Measurements from ENCODE around the gene HLA-DQB2.
"Not testable (repeated sequence)": the region's sequence is repeated elsewhere in the genome, so short reads cannot be mapped to it uniquely, and the experiment has no call there.

HLA-DQB2 gene

DNA sequence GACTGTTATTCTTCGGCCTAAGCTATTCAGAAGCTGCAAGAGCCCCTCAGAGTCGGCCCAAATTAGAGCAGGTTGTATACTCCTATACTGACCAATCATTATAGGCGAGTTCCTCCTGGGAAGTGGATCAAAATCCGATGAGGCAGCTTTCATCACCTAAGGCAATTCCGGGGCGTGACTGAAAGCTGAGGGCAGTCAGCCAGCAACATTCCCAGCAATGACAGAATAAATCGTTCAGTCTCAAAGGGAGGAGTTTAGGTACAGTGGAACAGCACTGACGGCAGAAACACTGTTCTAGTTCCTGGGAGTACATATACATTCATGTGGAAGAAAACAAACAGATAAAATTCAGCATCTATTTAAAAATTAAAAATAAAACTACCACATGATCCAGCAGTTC is 10.8 kb downstream of the HLA-DQB2 start:
- TF ChIP-seq CTCF (IDR thresholded peaks at IDR 0.05; ENCODE audit: low read depth, low read length): no peak
- H3K4me3 ChIP-seq (ENCODE audit: low read depth, low read length): no peak overlapping the region

DNA sequence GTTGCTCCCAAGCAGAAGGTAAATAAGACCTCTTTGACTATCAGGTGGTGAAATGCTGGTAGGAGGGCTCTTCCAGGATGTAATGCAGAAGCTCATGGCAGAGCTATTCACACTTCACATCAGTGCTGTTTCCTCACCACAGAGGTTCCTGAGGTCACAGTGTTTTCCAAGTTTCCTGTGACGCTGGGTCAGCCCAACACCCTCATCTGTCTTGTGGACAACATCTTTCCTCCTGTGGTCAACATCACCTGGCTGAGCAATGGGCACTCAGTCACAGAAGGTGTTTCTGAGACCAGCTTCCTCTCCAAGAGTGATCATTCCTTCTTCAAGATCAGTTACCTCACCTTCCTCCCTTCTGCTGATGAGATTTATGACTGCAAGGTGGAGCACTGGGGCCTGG is 17.7 kb downstream of the HLA-DQB2 start:
- H3K4me3 ChIP-seq (ENCODE audit: low read depth, low read length): not testable (repeated sequence)

DNA sequence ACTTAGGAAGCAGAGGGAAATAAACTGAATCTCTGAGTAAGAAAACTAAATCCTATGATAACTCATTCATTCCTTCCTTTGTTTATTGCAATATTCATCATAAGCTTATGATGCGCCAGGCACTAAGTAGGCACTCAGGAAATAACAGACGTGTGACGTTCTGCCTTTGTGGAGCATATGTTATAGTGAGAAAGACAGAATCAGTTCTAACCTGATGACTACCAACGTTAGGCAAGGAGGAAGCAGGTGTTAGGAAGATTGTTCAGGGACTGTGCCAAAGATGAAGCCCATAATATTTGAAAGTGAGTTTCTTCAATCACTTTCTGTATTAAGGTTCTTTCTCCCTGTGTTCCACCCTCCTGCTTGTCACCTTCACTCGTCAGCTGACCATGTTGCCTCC is 18.6 kb downstream of the HLA-DQB2 start:
- H3K4me3 ChIP-seq (ENCODE audit: low read depth, low read length): no peak overlapping the region
- no peak for TF ChIP-seq CTCF (IDR thresholded peaks at IDR 0.05; ENCODE audit: low read depth, low read length)

GRCh38 chr6:32742374-32742773 is 21.0 kb downstream of the HLA-DQB2 start:
- TF ChIP-seq CTCF (IDR thresholded peaks at IDR 0.05; ENCODE audit: low read depth, low read length): no peak
- no peak overlapping the region for H3K4me3 ChIP-seq (ENCODE audit: low read depth, low read length)

- H3K4me3 ChIP-seq (ENCODE audit: low read depth, low read length): no peak within 1 kb of the TSS
These were observed 22.0 kb downstream of the HLA-DQB2 start, which contains the start of gene HLA-DQA2 for GRCh38 chr6:32741031-32741960. TSS of gene HLA-DQA2 (plus strand) at chr6:32741391. CDS start at chr6:32741444, 53 bp downstream.

DNA sequence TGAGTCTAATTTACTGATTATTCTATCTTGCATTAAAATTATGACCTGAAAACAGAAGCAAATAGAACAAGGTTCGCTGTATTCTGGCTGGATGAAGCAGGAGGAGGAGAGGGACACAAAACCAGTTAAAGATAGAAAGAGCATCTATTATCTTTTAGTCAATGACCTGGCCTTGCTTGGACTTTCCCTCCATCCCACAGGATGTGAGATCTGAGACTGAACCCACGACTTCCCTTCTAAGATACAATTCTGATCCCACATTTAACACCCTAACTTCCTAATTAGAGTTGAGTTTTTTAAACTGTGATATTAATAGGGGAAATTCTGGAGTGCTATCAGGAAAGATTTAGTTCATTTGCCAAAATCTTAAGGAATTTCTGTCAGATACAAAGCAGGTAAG is 25.2 kb downstream of the HLA-DQB2 start:
- TF ChIP-seq CTCF (IDR thresholded peaks at IDR 0.05; ENCODE audit: low read depth, low read length): no peak
- H3K4me3 ChIP-seq (ENCODE audit: low read depth, low read length): no peak overlapping the region

More at GRCh38 chr6:32741031-32741960, 22.0 kb downstream of the HLA-DQB2 start, which contains the start of gene HLA-DQA2:
- TF ChIP-seq CTCF (IDR thresholded peaks at IDR 0.05; ENCODE audit: low read depth, low read length): no peak

GRCh38 chr6:32718879-32719278 is 44.5 kb downstream of the HLA-DQB2 start:
- no peak overlapping the region for H3K4me3 ChIP-seq (ENCODE audit: low read depth, low read length)
- no peak for TF ChIP-seq CTCF (IDR thresholded peaks at IDR 0.05; ENCODE audit: low read depth, low read length)

Measured in WI38 (cell line).